Activated naive CD4-positive, alpha-beta T cell treated with anti-CD3 and anti-CD28 coated beads, Interleukin-2, amount 50 U/mL, for 24 hours (primary cell): Measurements from ENCODE around the gene ZNF287.
"Not testable (repeated sequence)": the region's sequence is repeated elsewhere in the genome, so short reads cannot be mapped to it uniquely, and the experiment has no call there.

Experiments used
- H3K27ac Mint-ChIP-seq: one replicate; pipeline ENCODE4 v1.8.0; 2021; ENCODE audit warnings: mild to moderate bottlenecking, mixed read lengths
- H3K27me3 Mint-ChIP-seq: one replicate; pipeline ENCODE4 v1.8.0; 2021; ENCODE audit warnings: mixed read lengths
- H3K36me3 Mint-ChIP-seq: one replicate; pipeline ENCODE4 v1.8.0; 2021; ENCODE audit warnings: mixed read lengths
- H3K4me1 Mint-ChIP-seq: one replicate; pipeline ENCODE4 v1.8.0; 2021; ENCODE audit warnings: mixed read lengths
- H3K4me3 Mint-ChIP-seq: one replicate; pipeline ENCODE4 v1.8.0; 2021; ENCODE audit warnings: mild to moderate bottlenecking, mixed read lengths
- H3K9me3 Mint-ChIP-seq: one replicate; pipeline ENCODE4 v1.8.0; 2021; ENCODE audit warnings: mixed read lengths

ZNF287 gene

DNA sequence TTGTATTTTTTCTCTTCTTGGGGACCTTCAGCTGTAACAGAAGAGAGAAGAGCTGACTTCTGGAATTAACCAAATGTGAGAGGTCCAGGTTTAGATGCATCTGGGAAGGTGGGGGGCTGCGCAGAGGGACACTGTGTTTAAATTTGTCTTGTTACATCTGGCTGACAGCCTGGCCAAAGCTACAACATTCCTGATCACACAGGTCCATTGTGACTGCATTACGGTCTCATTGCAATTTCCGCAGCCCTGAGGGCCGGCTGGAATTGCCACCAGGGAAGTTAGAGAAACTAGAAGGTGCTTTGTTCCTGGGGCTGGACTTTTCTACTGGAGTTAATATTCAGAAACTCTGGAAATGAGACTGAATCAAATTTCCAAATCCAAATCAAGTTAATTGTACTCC, 39.1 kb downstream of the ZNF287 start:
- H3K27ac Mint-ChIP-seq, result no peak overlapping the region
- peaks cover 10% of the 10 kb centered on the region for H3K27me3 Mint-ChIP-seq
- H3K4me1 Mint-ChIP-seq, result peaks cover 4% of the 10 kb centered on the region
- no peak overlapping the region for H3K4me3 Mint-ChIP-seq
- no peaks in the 10 kb centered on the region for H3K36me3 Mint-ChIP-seq
- no peaks in the 10 kb centered on the region for H3K9me3 Mint-ChIP-seq

DNA sequence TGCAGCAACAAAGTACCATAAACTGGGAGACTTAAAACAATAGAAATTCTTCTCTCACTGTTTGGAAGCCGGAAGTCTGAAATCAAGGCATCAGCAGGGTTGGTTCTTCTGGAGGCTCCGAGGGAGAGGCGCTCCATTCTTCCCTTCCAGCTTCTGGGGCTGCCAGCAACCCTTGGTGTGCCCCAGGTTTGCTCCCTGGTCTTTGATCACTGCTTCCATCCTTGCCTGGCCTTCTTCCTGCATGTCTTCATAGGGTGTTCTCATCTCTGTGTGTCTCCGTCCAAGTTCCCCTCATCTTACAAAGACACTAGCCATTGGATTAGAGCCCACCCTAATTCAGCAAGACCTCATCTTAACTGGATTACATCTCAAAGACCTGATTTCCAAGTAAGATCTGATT, 41.7 kb downstream of the ZNF287 start:
- Mint-ChIP-seq H3K27me3 (peaks cover 8% of the 10 kb centered on the region), H3K27ac (peak overlapping the region; percentile 44), H3K36me3 (no peaks in the 10 kb centered on the region), H3K4me3 (no peak overlapping the region), H3K9me3 (no peaks in the 10 kb centered on the region), H3K4me1 (no peaks in the 10 kb centered on the region)

DNA sequence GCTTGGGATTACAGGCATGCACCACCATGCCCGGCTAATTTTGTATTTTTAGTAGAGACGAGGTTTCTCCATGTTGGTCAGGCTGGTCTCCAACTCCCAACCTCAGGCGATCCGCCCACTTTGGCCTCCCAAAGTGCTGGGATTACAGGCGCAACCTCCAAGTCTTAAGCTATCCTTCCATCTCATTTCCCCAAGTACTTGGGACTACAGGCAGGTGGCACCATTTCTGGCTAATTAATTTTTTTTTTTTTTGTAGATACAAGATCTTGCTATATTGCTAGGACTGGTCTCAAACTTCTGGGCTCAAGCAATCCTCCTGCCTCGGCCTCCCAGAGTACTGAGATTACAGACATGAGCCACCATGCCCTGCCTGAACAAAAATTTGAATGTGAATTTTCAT, 43.4 kb downstream of the ZNF287 start:
- not testable (repeated sequence) for H3K4me3 Mint-ChIP-seq, H3K9me3 Mint-ChIP-seq, H3K27me3 Mint-ChIP-seq, H3K36me3 Mint-ChIP-seq, H3K4me1 Mint-ChIP-seq
- peak overlapping the region; percentile 46 for H3K27ac Mint-ChIP-seq

DNA sequence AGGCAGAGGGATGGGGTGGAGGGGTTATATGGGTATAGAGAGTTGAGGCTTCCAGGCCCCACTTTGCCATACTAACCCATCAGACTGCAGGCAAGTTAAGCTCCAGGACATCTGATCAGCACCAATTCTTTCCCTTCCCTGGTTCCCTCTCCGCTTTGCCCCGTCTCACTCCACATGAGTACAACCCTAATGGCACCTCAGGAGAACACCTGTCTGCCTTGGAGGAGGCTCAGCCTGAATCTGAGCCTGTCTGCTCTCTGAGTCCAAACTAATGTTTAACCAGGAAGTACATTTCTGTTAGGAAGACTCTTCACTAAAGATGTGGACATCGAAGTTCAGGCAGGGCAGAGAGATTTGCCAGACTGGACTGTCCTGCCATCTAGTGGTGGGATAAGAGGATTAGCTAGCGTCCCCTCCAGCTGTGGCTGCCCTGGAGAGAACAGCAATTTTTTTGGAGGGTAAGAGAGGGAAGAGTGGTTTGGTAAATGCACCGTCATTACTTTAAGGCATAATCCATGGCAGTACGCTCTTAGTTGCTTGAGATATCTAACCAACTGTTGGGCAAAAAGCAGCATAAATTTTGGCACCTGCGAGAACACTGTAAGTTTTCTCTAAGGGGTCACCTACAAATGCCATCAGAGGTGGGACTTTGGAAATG, 47.8 kb downstream of the ZNF287 start:
- Mint-ChIP-seq H3K9me3 (no peaks in the 10 kb centered on the region), H3K4me3 (no peak overlapping the region), H3K4me1 (no peaks in the 10 kb centered on the region), H3K27me3 (peaks cover 6% of the 10 kb centered on the region), H3K36me3 (no peaks in the 10 kb centered on the region), H3K27ac (no peak overlapping the region)

DNA sequence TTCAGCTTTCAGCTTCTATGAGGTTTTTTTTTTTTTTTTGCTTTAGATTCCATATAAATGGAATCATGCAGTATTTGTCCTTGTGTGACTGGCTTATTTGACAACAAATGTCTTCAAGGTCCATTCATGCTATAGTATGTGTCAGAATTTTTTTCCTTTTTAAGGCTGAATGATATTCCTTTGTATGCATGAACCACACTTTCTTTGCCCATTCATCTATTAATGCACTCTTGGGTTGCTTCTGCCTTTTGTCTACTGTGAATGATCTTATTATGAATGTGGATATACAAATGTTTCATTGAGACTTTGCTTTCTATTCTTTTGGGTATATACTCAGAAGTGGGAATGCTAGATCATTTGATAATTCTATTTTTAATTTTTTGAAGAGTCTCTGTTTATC, 50.0 kb downstream of the ZNF287 start:
- Mint-ChIP-seq H3K27ac (no peak overlapping the region), H3K27me3 (peaks cover 8% of the 10 kb centered on the region), H3K9me3 (no peaks in the 10 kb centered on the region), H3K4me1 (no peaks in the 10 kb centered on the region), H3K4me3 (no peak overlapping the region), H3K36me3 (no peaks in the 10 kb centered on the region)

DNA sequence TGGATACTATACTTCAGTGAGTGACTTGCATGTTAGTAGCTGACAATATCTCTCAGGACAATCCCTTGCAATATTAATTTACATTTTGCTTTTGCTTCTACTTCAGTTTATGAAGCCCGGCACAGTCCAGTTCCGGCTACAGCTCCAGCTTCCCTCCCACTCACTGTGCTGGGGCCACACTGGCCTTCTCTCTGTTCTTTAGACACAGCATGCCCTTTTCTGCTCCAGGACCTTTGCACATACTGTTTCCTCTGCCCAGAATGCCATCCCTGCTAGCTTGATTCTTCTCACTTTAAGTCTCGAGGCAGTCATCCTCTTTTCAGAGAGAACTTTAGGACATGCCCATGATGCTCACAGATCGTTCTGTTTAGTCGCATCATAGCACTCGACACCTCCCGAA, 51.5 kb downstream of the ZNF287 start:
- no peaks in the 10 kb centered on the region for H3K9me3 Mint-ChIP-seq
- no peak overlapping the region for H3K4me3 Mint-ChIP-seq
- peaks cover under 1% of the 10 kb centered on the region for H3K4me1 Mint-ChIP-seq
- no peak overlapping the region for H3K27ac Mint-ChIP-seq
- no peaks in the 10 kb centered on the region for H3K36me3 Mint-ChIP-seq
- peaks cover 8% of the 10 kb centered on the region for H3K27me3 Mint-ChIP-seq

DNA sequence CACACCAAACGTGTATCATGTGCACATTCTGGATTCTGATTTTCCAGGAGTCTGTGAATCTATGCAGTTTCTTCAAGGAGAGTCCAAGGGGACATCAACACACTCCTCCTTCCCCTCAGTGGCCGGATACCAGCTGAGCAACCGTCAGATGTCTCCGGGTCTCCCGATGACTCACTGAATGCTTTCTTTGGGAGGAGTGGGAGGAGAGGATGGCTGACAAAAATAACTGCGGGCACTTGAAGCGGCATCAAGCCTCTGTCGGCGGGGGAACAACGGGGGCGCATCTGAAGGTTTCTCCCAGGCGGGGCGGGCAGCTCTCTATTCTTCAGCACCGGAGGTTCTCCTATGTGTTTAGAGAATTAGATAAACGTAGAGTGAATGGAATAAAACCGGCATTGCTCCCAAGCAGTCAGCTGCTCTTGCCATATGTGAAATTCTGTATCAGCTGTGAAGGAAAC, 52.4 kb downstream of the ZNF287 start:
- no peak overlapping the region for H3K27ac Mint-ChIP-seq
- H3K4me3 Mint-ChIP-seq, result no peak overlapping the region
- peaks cover 8% of the 10 kb centered on the region for H3K4me1 Mint-ChIP-seq
- peaks cover 8% of the 10 kb centered on the region for H3K27me3 Mint-ChIP-seq
- no peaks in the 10 kb centered on the region for H3K36me3 Mint-ChIP-seq
- no peaks in the 10 kb centered on the region for H3K9me3 Mint-ChIP-seq

DNA sequence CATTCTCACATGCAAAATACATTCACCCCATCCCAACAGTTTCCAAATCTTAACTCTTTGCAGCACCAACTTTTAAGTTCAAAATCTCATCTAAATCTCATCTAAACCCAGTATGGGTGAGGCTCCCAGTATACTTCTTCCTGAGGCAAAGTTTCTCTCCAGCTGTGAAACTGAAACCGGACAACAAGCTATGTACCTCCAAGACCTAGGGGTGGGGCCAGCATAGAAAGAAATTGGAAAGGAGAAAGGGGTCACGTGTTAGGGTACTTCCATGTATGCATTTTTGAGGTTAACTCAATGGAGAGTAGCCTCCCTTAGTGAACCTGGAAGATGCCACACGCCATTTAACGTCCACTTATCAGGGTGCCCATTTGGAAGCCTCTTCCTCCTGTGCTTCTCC, 53.1 kb downstream of the ZNF287 start:
- no peaks in the 10 kb centered on the region for H3K36me3 Mint-ChIP-seq
- no peaks in the 10 kb centered on the region for H3K9me3 Mint-ChIP-seq
- peaks cover 8% of the 10 kb centered on the region for H3K4me1 Mint-ChIP-seq
- H3K4me3 Mint-ChIP-seq, result no peak overlapping the region
- peaks cover 8% of the 10 kb centered on the region for H3K27me3 Mint-ChIP-seq
- no peak overlapping the region for H3K27ac Mint-ChIP-seq

DNA sequence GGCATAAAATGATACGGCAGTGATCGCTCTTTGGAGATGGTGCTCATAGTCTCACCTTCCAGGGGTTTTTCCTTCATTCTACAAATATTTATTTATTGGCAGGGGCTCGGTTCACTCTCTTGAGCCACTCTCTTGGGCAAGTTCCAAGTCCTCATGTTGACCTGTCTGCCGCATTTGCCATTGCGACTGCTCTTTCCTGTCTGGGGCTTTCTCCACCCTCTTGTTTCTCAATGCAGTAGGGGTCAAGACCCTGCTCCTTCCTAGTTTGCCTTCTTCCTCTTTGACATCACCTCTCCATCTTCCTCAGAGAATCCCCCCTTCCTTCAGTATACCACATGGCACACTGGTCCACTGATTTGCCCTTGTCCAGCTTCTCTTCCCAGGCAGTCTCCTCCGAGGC, 55.1 kb downstream of the ZNF287 start:
- Mint-ChIP-seq H3K27ac (no peak overlapping the region), H3K4me1 (peaks cover 8% of the 10 kb centered on the region), H3K27me3 (peaks cover 6% of the 10 kb centered on the region), H3K36me3 (no peaks in the 10 kb centered on the region), H3K4me3 (no peak overlapping the region), H3K9me3 (no peaks in the 10 kb centered on the region)

DNA sequence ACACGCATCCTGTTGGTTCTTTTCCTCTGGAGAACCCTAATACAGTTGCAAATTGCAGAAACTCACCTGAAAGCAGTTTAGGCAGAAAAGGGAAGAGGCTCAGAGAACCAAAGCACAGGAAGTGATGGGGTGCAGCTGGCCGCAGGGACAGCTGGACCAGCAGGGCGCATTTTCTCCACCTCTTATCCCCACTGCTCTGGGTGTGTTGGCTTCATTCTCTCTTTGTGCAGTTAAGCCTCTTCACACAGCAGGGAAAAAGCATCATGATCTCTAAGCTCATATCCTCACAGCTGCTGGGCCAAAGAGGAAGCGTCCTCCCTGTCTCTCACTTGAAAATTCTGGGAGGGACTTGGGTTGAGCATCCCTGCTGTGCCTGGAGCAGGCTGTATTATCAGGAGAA, 57.0 kb downstream of the ZNF287 start:
- H3K4me1 Mint-ChIP-seq, result peaks cover 8% of the 10 kb centered on the region
- no peaks in the 10 kb centered on the region for H3K9me3 Mint-ChIP-seq
- no peak overlapping the region for H3K4me3 Mint-ChIP-seq
- peaks cover 2% of the 10 kb centered on the region for H3K27me3 Mint-ChIP-seq
- no peak overlapping the region for H3K27ac Mint-ChIP-seq
- no peaks in the 10 kb centered on the region for H3K36me3 Mint-ChIP-seq

DNA sequence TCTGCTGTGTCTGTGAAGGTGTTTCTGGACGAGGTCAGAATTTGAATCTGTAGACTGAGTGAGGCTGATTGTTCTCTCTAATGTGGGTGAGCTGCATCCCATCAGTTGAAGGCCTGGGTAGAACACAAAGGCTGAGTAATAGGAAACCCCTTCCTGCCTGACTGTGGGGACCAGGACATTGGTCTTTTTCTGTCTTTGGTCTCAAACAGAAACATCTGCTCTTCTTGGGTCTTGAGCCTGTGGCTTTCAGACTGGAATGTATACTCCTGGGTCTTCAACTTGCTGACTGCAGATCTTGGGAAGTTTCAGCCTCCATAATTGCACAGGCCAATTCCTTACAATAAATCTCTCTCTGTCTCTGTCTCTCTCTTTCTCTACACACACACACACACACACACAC, 57.4 kb downstream of the ZNF287 start:
- Mint-ChIP-seq H3K4me3 (no peak overlapping the region), H3K36me3 (no peaks in the 10 kb centered on the region), H3K4me1 (peaks cover 8% of the 10 kb centered on the region), H3K27me3 (peaks cover 2% of the 10 kb centered on the region), H3K9me3 (no peaks in the 10 kb centered on the region), H3K27ac (no peak overlapping the region)

DNA sequence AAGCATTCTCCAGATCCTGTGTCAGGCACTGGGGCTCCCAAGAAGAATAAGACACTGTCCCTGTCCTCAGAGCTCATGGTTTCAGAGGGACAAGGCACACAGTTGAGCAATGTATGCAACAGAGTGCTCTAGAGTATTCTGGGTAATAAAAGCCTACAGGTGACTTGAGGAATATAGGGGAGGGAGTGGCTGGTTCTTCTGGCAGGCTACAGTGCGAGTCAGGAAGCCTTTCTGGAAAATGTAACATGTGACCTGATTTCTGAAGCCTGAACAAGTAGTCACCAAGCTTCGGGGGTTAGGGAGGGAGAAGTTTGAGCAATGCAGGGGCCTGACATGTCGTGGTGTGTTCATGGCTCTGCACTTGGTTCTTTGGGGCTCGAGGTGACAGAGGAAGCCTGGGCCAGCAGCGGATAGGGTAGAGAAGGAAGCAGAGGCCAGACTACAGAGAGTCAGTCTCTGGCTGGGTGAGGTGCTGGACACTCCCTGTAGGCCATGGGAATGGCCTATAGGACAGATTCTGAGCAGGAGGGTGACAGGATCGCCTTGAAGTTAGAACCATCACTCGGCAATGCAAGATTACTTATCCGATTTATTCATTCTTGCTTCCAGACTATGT, 61.0 kb downstream of the ZNF287 start:
- Mint-ChIP-seq H3K4me1 (peaks cover 8% of the 10 kb centered on the region), H3K36me3 (no peaks in the 10 kb centered on the region), H3K27ac (no peak overlapping the region), H3K27me3 (no peaks in the 10 kb centered on the region), H3K9me3 (no peaks in the 10 kb centered on the region), H3K4me3 (no peak overlapping the region)

DNA sequence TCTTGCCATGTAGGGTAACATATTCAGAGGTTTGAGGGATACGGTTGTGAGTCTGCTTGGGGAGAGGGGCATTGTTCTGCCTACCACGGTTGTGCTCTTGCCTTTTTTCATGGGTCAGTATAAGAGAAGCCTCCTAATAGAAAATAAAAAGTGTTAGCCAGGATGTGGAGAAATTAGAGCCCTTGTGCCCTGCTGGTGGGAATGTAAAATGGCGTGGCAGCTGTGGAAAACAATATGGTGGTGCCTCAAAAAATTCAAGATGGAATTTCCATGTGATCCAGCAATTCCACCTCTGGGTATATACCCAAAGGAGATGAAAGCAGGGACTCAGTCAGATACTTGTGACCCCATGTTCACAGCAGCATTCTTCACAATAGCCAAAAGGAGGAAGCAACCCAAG, 62.8 kb downstream of the ZNF287 start:
- H3K27me3 Mint-ChIP-seq, result no peaks in the 10 kb centered on the region
- no peak overlapping the region for H3K27ac Mint-ChIP-seq
- H3K9me3 Mint-ChIP-seq, result no peaks in the 10 kb centered on the region
- no peaks in the 10 kb centered on the region for H3K4me1 Mint-ChIP-seq
- no peaks in the 10 kb centered on the region for H3K36me3 Mint-ChIP-seq
- no peak overlapping the region for H3K4me3 Mint-ChIP-seq

DNA sequence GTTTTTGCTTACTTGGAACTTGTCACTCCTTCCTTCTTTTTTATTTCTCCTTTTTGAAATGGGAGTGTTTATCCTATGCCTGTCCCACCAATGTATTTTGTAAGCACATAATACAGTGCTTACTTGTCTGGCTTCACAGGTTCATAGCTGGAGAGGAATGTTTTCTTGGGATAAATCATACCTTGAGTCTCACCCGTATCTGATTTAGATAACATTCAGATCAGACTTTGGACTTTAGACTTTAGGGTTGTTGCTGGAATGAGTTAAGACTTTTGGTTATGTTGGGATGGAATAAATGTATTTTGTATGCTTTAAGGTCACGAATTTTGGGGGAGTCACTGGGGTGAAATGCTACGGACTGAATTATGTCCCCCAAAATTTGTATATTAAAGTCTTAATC, 64.0 kb downstream of the ZNF287 start:
- Mint-ChIP-seq H3K4me1 (no peaks in the 10 kb centered on the region), H3K27me3 (no peaks in the 10 kb centered on the region), H3K36me3 (no peaks in the 10 kb centered on the region), H3K27ac (no peak overlapping the region), H3K9me3 (no peaks in the 10 kb centered on the region), H3K4me3 (no peak overlapping the region)
